ENCODE results near the gene GRAMD4.

Gene GRAMD4

GRCh38 chr22:46588279-46589140 lies 31.7 kb upstream of the GRAMD4 start:
- Mint-ChIP-seq H3K9me3 (no peaks in the 10 kb centered on the region), H3K4me1 (peaks cover 67% of the 10 kb centered on the region), H3K4me3 (peak overlapping the region; percentile 73), H3K36me3 (peaks cover 10% of the 10 kb centered on the region), H3K27ac (peak overlapping the region; percentile 86)
- ATAC-seq (no peak), DNase-seq (ENCODE audit: low spot score in 2 of 2) (no peak)

GRCh38 chr22:46589141-46589748 lies 30.9 kb upstream of the GRAMD4 start:
- no peaks in the 10 kb centered on the region for H3K9me3 Mint-ChIP-seq
- H3K27ac Mint-ChIP-seq = peak overlapping the region; percentile 86

GRCh38 chr22:46589871-46590271 lies 30.3 kb upstream of the GRAMD4 start:
- Mint-ChIP-seq H3K27ac (peak overlapping the region; percentile 63), H3K4me3 (no peak overlapping the region), H3K4me1 (peaks cover 69% of the 10 kb centered on the region), H3K36me3 (peaks cover 10% of the 10 kb centered on the region), H3K9me3 (no peaks in the 10 kb centered on the region)
- ATAC-seq (no peak), DNase-seq (ENCODE audit: low spot score in 2 of 2) (no peak)

More at GRCh38 chr22:46589141-46589748, 30.9 kb upstream of the GRAMD4 start:
- peaks cover 10% of the 10 kb centered on the region for H3K36me3 Mint-ChIP-seq
- peaks cover 69% of the 10 kb centered on the region for H3K4me1 Mint-ChIP-seq
- no peak for ATAC-seq
- DNase-seq (ENCODE audit: low spot score in 2 of 2) = no peak
- H3K4me3 Mint-ChIP-seq = no peak overlapping the region

GRCh38 chr22:46590334-46590733 lies 29.9 kb upstream of the GRAMD4 start:
- DNase-seq (ENCODE audit: low spot score in 2 of 2) (no peak), ATAC-seq (no peak)
- peaks cover 68% of the 10 kb centered on the region for H3K4me1 Mint-ChIP-seq
- peak overlapping the region; percentile 63 for H3K27ac Mint-ChIP-seq
- H3K4me3 Mint-ChIP-seq = no peak overlapping the region
- peaks cover 10% of the 10 kb centered on the region for H3K36me3 Mint-ChIP-seq
- no peaks in the 10 kb centered on the region for H3K9me3 Mint-ChIP-seq

GRCh38 chr22:46591930-46592329 lies 28.3 kb upstream of the GRAMD4 start:
- peak overlapping the region; percentile 90 for H3K27ac Mint-ChIP-seq
- ATAC-seq (no peak), DNase-seq (ENCODE audit: low spot score in 2 of 2) (no peak)
- H3K9me3 Mint-ChIP-seq = no peaks in the 10 kb centered on the region
- peaks cover 59% of the 10 kb centered on the region for H3K4me1 Mint-ChIP-seq
- peaks cover 10% of the 10 kb centered on the region for H3K36me3 Mint-ChIP-seq
- peak overlapping the region; percentile 67 for H3K4me3 Mint-ChIP-seq

GRCh38 chr22:46592390-46592872 lies 27.8 kb upstream of the GRAMD4 start:
- peak overlapping the region; percentile 67 for H3K4me3 Mint-ChIP-seq

GRCh38 chr22:46593211-46593681 lies 26.9 kb upstream of the GRAMD4 start:
- DNase-seq (ENCODE audit: low spot score in 2 of 2) = no peak

More at GRCh38 chr22:46592390-46592872, 27.8 kb upstream of the GRAMD4 start:
- ATAC-seq (peak; percentile 89), DNase-seq (ENCODE audit: low spot score in 2 of 2) (peak; percentile 48 to 80)
- Mint-ChIP-seq H3K36me3 (peaks cover 10% of the 10 kb centered on the region), H3K9me3 (no peaks in the 10 kb centered on the region), H3K27ac (peak overlapping the region; percentile 90), H3K4me1 (peaks cover 54% of the 10 kb centered on the region)

GRCh38 chr22:46593996-46594946 lies 25.9 kb upstream of the GRAMD4 start:
- H3K4me1 Mint-ChIP-seq = peaks cover 39% of the 10 kb centered on the region
- ATAC-seq (no peak), DNase-seq (ENCODE audit: low spot score in 2 of 2) (no peak)
- no peak overlapping the region for H3K27ac Mint-ChIP-seq
- no peak overlapping the region for H3K4me3 Mint-ChIP-seq
- no peaks in the 10 kb centered on the region for H3K9me3 Mint-ChIP-seq
- peaks cover 10% of the 10 kb centered on the region for H3K36me3 Mint-ChIP-seq

More at GRCh38 chr22:46593211-46593681, 26.9 kb upstream of the GRAMD4 start:
- Mint-ChIP-seq H3K4me1 (peaks cover 46% of the 10 kb centered on the region), H3K4me3 (peak overlapping the region; percentile 67), H3K27ac (peak overlapping the region; percentile 90), H3K36me3 (peaks cover 10% of the 10 kb centered on the region), H3K9me3 (no peaks in the 10 kb centered on the region)
- ATAC-seq = no peak

GRCh38 chr22:46594947-46595298 lies 25.3 kb upstream of the GRAMD4 start:
- Mint-ChIP-seq H3K27ac (no peak overlapping the region), H3K4me1 (peaks cover 35% of the 10 kb centered on the region), H3K36me3 (peaks cover 10% of the 10 kb centered on the region), H3K9me3 (no peaks in the 10 kb centered on the region), H3K4me3 (no peak overlapping the region)
- ATAC-seq (no peak), DNase-seq (ENCODE audit: low spot score in 2 of 2) (no peak)

- no peaks in the 10 kb centered on the region for H3K9me3 Mint-ChIP-seq
- H3K36me3 Mint-ChIP-seq = peaks cover 10% of the 10 kb centered on the region
- DNase-seq (ENCODE audit: low spot score in 2 of 2) = no peak
- no peak overlapping the region for H3K27ac Mint-ChIP-seq
- no peak for ATAC-seq
- peaks cover 28% of the 10 kb centered on the region for H3K4me1 Mint-ChIP-seq
- no peak overlapping the region for H3K4me3 Mint-ChIP-seq
These were observed 24.6 kb upstream of the GRAMD4 start for GRCh38 chr22:46595545-46595944.

- Mint-ChIP-seq H3K4me1 (peaks cover 23% of the 10 kb centered on the region), H3K27ac (no peak overlapping the region), H3K9me3 (no peaks in the 10 kb centered on the region), H3K36me3 (peaks cover 10% of the 10 kb centered on the region), H3K4me3 (no peak overlapping the region)
- no peak for ATAC-seq
- no peak for DNase-seq (ENCODE audit: low spot score in 2 of 2)
These were observed 24.1 kb upstream of the GRAMD4 start for GRCh38 chr22:46596032-46596441.

- H3K4me1 Mint-ChIP-seq = peaks cover 19% of the 10 kb centered on the region
- H3K27ac Mint-ChIP-seq = no peak overlapping the region
- no peak overlapping the region for H3K4me3 Mint-ChIP-seq
- no peaks in the 10 kb centered on the region for H3K9me3 Mint-ChIP-seq
- DNase-seq (ENCODE audit: low spot score in 2 of 2) (no peak), ATAC-seq (no peak)
- peaks cover 9% of the 10 kb centered on the region for H3K36me3 Mint-ChIP-seq
These were observed 23.4 kb upstream of the GRAMD4 start for GRCh38 chr22:46596819-46597218.

GRCh38 chr22:46598224-46598623 lies 22.0 kb upstream of the GRAMD4 start:
- DNase-seq (ENCODE audit: low spot score in 2 of 2) (no peak), ATAC-seq (no peak)
- H3K27ac Mint-ChIP-seq = peak overlapping the region; percentile 27
- peaks cover 5% of the 10 kb centered on the region for H3K4me1 Mint-ChIP-seq
- no peaks in the 10 kb centered on the region for H3K9me3 Mint-ChIP-seq
- no peaks in the 10 kb centered on the region for H3K36me3 Mint-ChIP-seq
- H3K4me3 Mint-ChIP-seq = no peak overlapping the region

- H3K4me1 Mint-ChIP-seq = peaks cover 5% of the 10 kb centered on the region
- ATAC-seq = no peak
- H3K36me3 Mint-ChIP-seq = no peaks in the 10 kb centered on the region
- no peak overlapping the region for H3K4me3 Mint-ChIP-seq
- DNase-seq (ENCODE audit: low spot score in 2 of 2) = no peak
- H3K27ac Mint-ChIP-seq = peak overlapping the region; percentile 27
- no peaks in the 10 kb centered on the region for H3K9me3 Mint-ChIP-seq
These were observed 21.3 kb upstream of the GRAMD4 start for GRCh38 chr22:46598737-46599424.

Data from stimulated activated effector memory CD8-positive, alpha-beta T cell treated with anti-CD3 and anti-CD28 coated beads, Interleukin-12 subunit alpha, Interleukin-12 subunit beta, amount 100 ng/mL, for 72 hours (primary cell).